ENCODE results near the gene EP400. TPM values are rescaled to one million over a fixed set of nuclear protein-coding genes. Genes with fewer than 3 reads are reported as not detected.

The EP400 gene
- total and polyA plus RNA-seq, 2 of the 4 experiments (the other 2 are of a cell fraction) = 4.3 to 11.4 TPM

GRCh38 chr12:132117558-132117875 is 167.8 kb downstream of the EP400 start:
- WGBS, 2 experiments (ENCODE audit: extremely low coverage in 2 of 2, insufficient read length in 1 of 2) = 83% methylated on average over 3 of the region's 10 CpGs; no CpG with 5 or more reads in 1 of the 2 experiments
- DNase-seq (no peak), ATAC-seq (ENCODE audit: low read depth) (peak; percentile 32; the same call in 1 of the 2 replicates)
- Histone ChIP-seq H4K8ac (ENCODE audit: low read depth in 2 of 2, low read length in 2 of 2) (no peak overlapping the region), H3K9ac (ENCODE audit: low read depth, low read length) (no peak overlapping the region), H4K5ac (ENCODE audit: low read depth, low read length) (no peak overlapping the region), H2BK120ac (ENCODE audit: low read depth, low read length) (no peak overlapping the region), H3K27me3 (ENCODE audit: control insufficient read depth, insufficient read depth, low read length) (no peaks in the 10 kb centered on the region), H3K36me3 (ENCODE audit: control insufficient read depth, insufficient read depth, low read length) (peaks cover 40% of the 10 kb centered on the region), H2BK15ac (ENCODE audit: low read depth, low read length) (no peak overlapping the region), H3K23ac (ENCODE audit: low read depth, low read length) (no peak overlapping the region), H2AFZ (replicated peaks; ENCODE audit: low read length, poor library complexity) (no peak overlapping the region), H4K91ac (ENCODE audit: insufficient read depth, low read depth, low read length) (no peak overlapping the region), H3K4ac (ENCODE audit: low read depth, low read length) (no peak overlapping the region), H3K56ac (ENCODE audit: extremely low read depth, insufficient read depth, low read length) (no peak overlapping the region), H4K20me1 (ENCODE audit: insufficient read depth, low read length) (no peaks in the 10 kb centered on the region), H3K79me1 (ENCODE audit: low read depth in 1 of 2, low read length in 2 of 2) (no peaks in the 10 kb centered on the region), H2BK5ac (ENCODE audit: low read depth, low read length, poor library complexity, severe bottlenecking) (no peak overlapping the region), H2BK20ac (ENCODE audit: low read depth, low read length) (no peak overlapping the region), H3K9me1 (ENCODE audit: insufficient read depth, low read length) (no peaks in the 10 kb centered on the region; the same call in 1 of the 2 replicates), H3K18ac (ENCODE audit: low read depth, low read length) (no peak overlapping the region), H3K14ac (replicated peaks; ENCODE audit: low read depth, low read length) (no peak overlapping the region), H3K4me1 (ENCODE audit: control insufficient read depth, insufficient read depth, low read length) (no peaks in the 10 kb centered on the region), H3K27ac (ENCODE audit: insufficient read depth, low read length) (no peak overlapping the region), H2AK9ac (replicated peaks; ENCODE audit: low read depth, low read length, poor library complexity) (no peak overlapping the region), H3K9me3 (ENCODE audit: control insufficient read depth, insufficient read depth, low read length) (no peaks in the 10 kb centered on the region), H2AK5ac (ENCODE audit: low read depth, low read length) (no peak overlapping the region), H3K4me3 (ENCODE audit: insufficient read depth, low read depth, low read length) (no peak overlapping the region), H3K4me2 (ENCODE audit: low read depth, low read length) (no peak overlapping the region)
- intact Hi-C loops (cut with micrococcal nuclease) = no loop called here
- no TSS peak for BruUV-seq (replicated peaks)
- dilution Hi-C loops (cut with HindIII; ENCODE audit: low sequenced_read_pairs, unreplicated experiment) = no loop called here
- CTCF ChIA-PET = no interaction called here
- in situ Hi-C loops (cut with MboI; ENCODE audit: low sequenced_read_pairs) = no loop called here
- no peak for TF ChIP-seq CTCF (conservative IDR thresholded peaks at IDR 0.05; ENCODE audit: low read depth, low read length)
- TF ChIP-seq MAZ (IDR thresholded peaks at IDR 0.05; ENCODE audit: borderline replicate concordance, low read depth, low read length) = no peak
- no peak for TF ChIP-seq POLR2A (IDR thresholded peaks at IDR 0.05; ENCODE audit: low read depth, low read length)
- no peak for TF ChIP-seq CEBPB (IDR thresholded peaks at IDR 0.05; ENCODE audit: low read depth, low read length)
- TF ChIP-seq, protein P1, sequence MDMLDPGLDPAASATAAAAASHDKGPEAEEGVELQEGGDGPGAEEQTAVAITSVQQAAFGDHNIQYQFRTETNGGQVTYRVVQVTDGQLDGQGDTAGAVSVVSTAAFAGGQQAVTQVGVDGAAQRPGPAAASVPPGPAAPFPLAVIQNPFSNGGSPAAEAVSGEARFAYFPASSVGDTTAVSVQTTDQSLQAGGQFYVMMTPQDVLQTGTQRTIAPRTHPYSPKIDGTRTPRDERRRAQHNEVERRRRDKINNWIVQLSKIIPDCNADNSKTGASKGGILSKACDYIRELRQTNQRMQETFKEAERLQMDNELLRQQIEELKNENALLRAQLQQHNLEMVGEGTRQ (IDR thresholded peaks at IDR 0.05; ENCODE audit: low read depth, low read length) = no peak
- no peak for TF ChIP-seq FOS (IDR thresholded peaks at IDR 0.05; ENCODE audit: low read depth, low read length)
- TF ChIP-seq MAFK (IDR thresholded peaks at IDR 0.05; ENCODE audit: low read depth, low read length) = no peak
- no peak for TF ChIP-seq MXI1 (IDR thresholded peaks at IDR 0.05; ENCODE audit: borderline replicate concordance, low read depth, low read length)
- TF ChIP-seq CHD1 (IDR thresholded peaks at IDR 0.05; ENCODE audit: low read depth, low read length) = no peak
- no peak for TF ChIP-seq ELK1 (IDR thresholded peaks at IDR 0.05; ENCODE audit: borderline replicate concordance, low read depth, low read length)
- TF ChIP-seq BHLHE40 (IDR thresholded peaks at IDR 0.05; ENCODE audit: low read depth, low read length) = no peak
- POLR2A ChIA-PET (ENCODE audit: unreplicated experiment) = no interaction called here
